Measurements from ENCODE around the gene SLC30A2. TPM values are rescaled to one million over a fixed set of nuclear protein-coding genes. Genes with fewer than 3 reads are reported as not detected.
A peak's percentile ranks its signal among the peaks of the same experiment; 100 is the strongest.

Gene SLC30A2
- total and polyA plus RNA-seq, 10 donors: not detected

DNA sequence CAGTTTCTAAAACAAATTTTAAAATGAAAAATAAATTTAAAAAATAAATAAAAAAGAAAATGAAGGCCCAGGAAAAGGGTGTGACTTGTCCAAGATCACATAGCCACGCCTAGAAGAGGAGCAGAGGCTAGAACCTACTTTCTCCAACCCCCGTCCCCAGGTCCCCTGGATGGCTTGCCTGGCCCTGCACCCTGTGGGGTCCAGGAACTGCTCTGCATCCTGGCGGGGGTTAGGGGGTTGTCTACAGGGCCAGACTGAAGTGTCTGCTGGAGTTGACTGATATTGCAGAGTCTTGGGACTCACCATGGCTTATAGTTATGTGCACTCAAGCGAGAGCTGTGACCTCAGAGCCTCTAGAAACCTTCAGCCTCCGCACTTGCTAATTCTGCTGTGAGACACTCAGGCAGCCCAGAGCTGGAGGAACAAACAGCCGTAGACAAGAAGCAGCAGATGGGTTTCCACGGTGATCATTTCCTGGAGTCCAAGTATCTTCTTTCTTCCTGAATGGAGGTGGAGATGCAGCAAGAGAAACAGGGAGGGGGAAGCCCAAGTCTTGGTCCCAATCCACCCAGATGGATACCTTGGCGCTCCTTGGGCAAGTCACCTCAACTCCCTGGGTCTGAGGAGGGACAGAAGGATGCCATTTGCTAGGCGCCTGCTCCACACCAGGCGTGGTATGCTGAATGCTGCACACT, 29.5 kb downstream of the SLC30A2 start:
- TF ChIP-seq POLR2A (IDR thresholded peaks at IDR 0.05) (no peak), CTCF (IDR thresholded peaks at IDR 0.05 in 8 of 11, conservative IDR thresholded peaks at IDR 0.05 in 3 of 11) (no peak), POLR2AphosphoS5 (IDR thresholded peaks at IDR 0.05) (no peak)
- intact Hi-C loops (cut with DNase I; ENCODE audit: low total_unique reads): no loop called here
- Histone ChIP-seq H3K4me3 (no peak overlapping the region), H3K4me1 (peaks cover 4 to 61% (median 38%) of the 10 kb centered on the region in 6 donors), H3K9me3 (no peaks in the 10 kb centered on the region), H3K27me3 (replicated peaks in 1 of 7) (no peaks in the 10 kb centered on the region), H3K36me3 (no peaks in the 10 kb centered on the region), H3K27ac (peak overlapping the region in 5 of 8 donors; percentile 29 to 70 (median 68))
- DNase-seq: peak; percentile 55
- WGBS, 5 donors: 72 to 78% (median 76%) methylated on average over 10 of the region's 10 CpGs

DNA sequence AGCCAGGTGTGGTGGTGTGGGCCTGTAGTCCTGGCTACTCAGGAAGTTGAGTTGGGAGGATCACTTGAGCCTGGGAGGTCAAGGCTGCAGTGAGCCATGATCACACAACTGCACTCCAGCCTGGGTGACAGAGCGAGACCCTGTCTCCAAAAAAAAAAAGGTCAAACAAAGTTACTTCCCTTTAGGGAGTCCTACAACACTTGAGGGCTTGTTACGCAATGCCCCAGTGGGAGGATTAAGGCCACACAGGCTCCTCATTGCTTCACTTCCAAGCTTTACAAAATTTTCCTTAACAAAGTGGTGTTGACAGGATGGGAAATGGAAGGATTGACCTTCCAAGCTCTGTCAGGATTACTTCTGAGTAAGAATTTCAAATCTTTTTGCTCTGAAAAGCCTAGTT, 30.6 kb downstream of the SLC30A2 start:
- no peak overlapping the region for H3K4me3 ChIP-seq
- 33 to 72% (median 45%) methylated on average over 2 of the region's 2 CpGs for WGBS, 5 donors
- intact Hi-C loops (cut with DNase I; ENCODE audit: low total_unique reads): no loop called here
- TF ChIP-seq POLR2A (IDR thresholded peaks at IDR 0.05): no peak
- peak in 1 of 3 donors; percentile 67 for TF ChIP-seq POLR2AphosphoS5 (IDR thresholded peaks at IDR 0.05)
- TF ChIP-seq CTCF (IDR thresholded peaks at IDR 0.05 in 8 of 11, conservative IDR thresholded peaks at IDR 0.05 in 3 of 11): no peak
- no peaks in the 10 kb centered on the region for H3K27me3 ChIP-seq (replicated peaks in 1 of 7)
- H3K4me1 ChIP-seq: peaks cover 4 to 55% (median 38%) of the 10 kb centered on the region in 6 donors
- H3K27ac ChIP-seq: peak overlapping the region in 7 of 8 donors; percentile 1 to 72 (median 68)
- peak; percentile 44 for DNase-seq
- H3K36me3 ChIP-seq: no peaks in the 10 kb centered on the region
- no peaks in the 10 kb centered on the region for H3K9me3 ChIP-seq

DNA sequence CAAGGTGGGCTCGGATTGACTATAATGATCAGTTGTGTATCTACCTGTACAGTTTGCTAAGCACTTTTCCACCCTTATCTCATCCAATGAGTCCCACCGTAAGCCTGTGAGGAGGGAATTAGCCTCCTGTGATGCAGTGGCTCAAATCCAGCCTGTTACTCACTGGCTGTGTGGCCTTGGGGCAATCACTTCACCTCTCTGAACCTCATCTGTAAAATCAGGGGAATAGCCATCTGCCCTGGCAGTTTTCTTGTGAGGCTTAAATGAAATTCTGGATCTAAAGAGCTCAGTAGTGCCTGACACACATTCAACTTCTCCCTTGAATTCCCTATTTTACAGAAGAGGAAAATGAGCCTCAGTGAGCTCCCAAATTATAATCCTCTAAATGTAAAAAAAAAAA, 31.7 kb downstream of the SLC30A2 start:
- intact Hi-C loops (cut with DNase I; ENCODE audit: low total_unique reads): no loop called here
- peaks cover 4 to 50% (median 34%) of the 10 kb centered on the region in 6 donors for H3K4me1 ChIP-seq
- peak overlapping the region in 3 of 8 donors; percentile 4 to 68 (median 9) for H3K27ac ChIP-seq
- DNase-seq: no peak
- no peaks in the 10 kb centered on the region for H3K27me3 ChIP-seq (replicated peaks in 1 of 7)
- no peaks in the 10 kb centered on the region for H3K36me3 ChIP-seq
- H3K9me3 ChIP-seq: no peaks in the 10 kb centered on the region
- TF ChIP-seq POLR2AphosphoS5 (IDR thresholded peaks at IDR 0.05): no peak
- TF ChIP-seq CTCF (IDR thresholded peaks at IDR 0.05 in 8 of 11, conservative IDR thresholded peaks at IDR 0.05 in 3 of 11): no peak
- H3K4me3 ChIP-seq: no peak overlapping the region
- 76 to 96% (median 95%) methylated on average over 2 of the region's 2 CpGs for WGBS, 5 donors

- Histone ChIP-seq H3K27ac (no peak overlapping the region), H3K4me1 (peaks cover 0 to 39% (median 22%) of the 10 kb centered on the region in 6 donors), H3K9me3 (no peaks in the 10 kb centered on the region), H3K36me3 (no peaks in the 10 kb centered on the region), H3K4me3 (no peak overlapping the region), H3K27me3 (replicated peaks in 1 of 7) (no peaks in the 10 kb centered on the region)
- peak; percentile 19 for DNase-seq
- no peak for TF ChIP-seq POLR2A (IDR thresholded peaks at IDR 0.05)
- TF ChIP-seq CTCF (IDR thresholded peaks at IDR 0.05 in 8 of 11, conservative IDR thresholded peaks at IDR 0.05 in 3 of 11): no peak
- no peak for TF ChIP-seq POLR2AphosphoS5 (IDR thresholded peaks at IDR 0.05)
- WGBS, 5 donors: 75 to 83% (median 80%) methylated on average over 3 of the region's 3 CpGs
- intact Hi-C loops (cut with DNase I; ENCODE audit: low total_unique reads): no loop called here
These were observed 33.1 kb downstream of the SLC30A2 start for GRCh38 chr1:26012864-26013263.

All from spleen (tissue), 11 donors.